K562 (cell line): ENCODE measurements around the gene TWSG1. TPM values are rescaled to one million over a fixed set of nuclear protein-coding genes. Genes with fewer than 3 reads are reported as not detected.

Experiments
- CREB3L1 ChIP-seq: fragments of 450-650 bp; IDR thresholded peaks from 2 replicates; pipeline ENCODE4 v1.6.1; 2014; ENCODE audit warnings: low read depth, mild to moderate bottlenecking, moderate library complexity, borderline replicate concordance
- GABPB2 ChIP-seq: fragments of 250-450 bp; sonication (Bioruptor Pico); conservative IDR thresholded peaks from 2 replicates; pipeline ENCODE4 v1.5.1; 2021; ENCODE audit warnings: mild to moderate bottlenecking
- JUND ChIP-seq, 2 experiments: IDR thresholded peaks; 2 replicates in 1 of 2; 3 replicates in 1 of 2; pipeline ENCODE4 v1.6.1; 2011; ENCODE audit warnings: borderline replicate concordance in 2 of 2, low read depth in 2 of 2, low read length in 2 of 2, improper control_type of control experiment in 1 of 2, missing biosample characterization in 1 of 2, missing genetic modification characterization in 1 of 2, missing genetic modification reagents in 1 of 2
- MBD2 ChIP-seq: sonication (generic); IDR thresholded peaks from 2 replicates; pipeline ENCODE4 v1.6.1; 2016; ENCODE audit warnings: low read depth, borderline replicate concordance
- MXI1 ChIP-seq: IDR thresholded peaks from 2 replicates; pipeline ENCODE4 v1.6.1; 2011; ENCODE audit warnings: low read depth, mild to moderate bottlenecking, improper control_type of control experiment, low read length
- TBP ChIP-seq: optimal IDR thresholded peaks from 2 replicates; pipeline ENCODE3; 2011; ENCODE audit warnings: low read depth, low read length, improper control_type of control experiment
- TRIM28 ChIP-seq: fragments of 450-650 bp; IDR thresholded peaks from 2 replicates; pipeline ENCODE4 v1.6.1; 2017
- ZBTB11 ChIP-seq, 3 experiments: fragments of 200-800 bp in 1 of 3; fragments of 250-450 bp in 1 of 3; fragments of 450-650 bp in 1 of 3; sonication (Bioruptor Pico) in 1 of 3; sonication (Bioruptor generic) in 1 of 3; formaldehyde crosslinking in 1 of 3; IDR thresholded peaks; 2 replicates each; pipeline versions ENCODE4 v1.6.1 to v1.8.0; 2016 to 2022; ENCODE audit warnings: mild to moderate bottlenecking in 2 of 3, missing genetic modification characterization in 2 of 3, missing compliant biosample characterization in 1 of 3, moderate library complexity in 1 of 3
- polyA plus RNA-seq, 8 experiments: library from polyadenylated mRNA; depleted of rRNA in 4 of 8; stranded (reverse) in 5 of 8; unstranded in 3 of 8; fragments of >200 nt; fragmentation: Nextera tagmentation in 2 of 8; fragmentation: Illumina TruSeq in 1 of 8; extraction: Ambion mirVana in 2 of 8; extraction: Trizol in 1 of 8; gene quantifications; 2 replicates each; pipeline versions ENCODE4 v1.2.1 to v1.2.3, GENCODE V29; 2011 to 2014; ENCODE audit warnings: inconsistent platforms in 1 of 8, missing spikeins in 1 of 8
- total RNA-seq, 7 experiments: library from RNA; depleted of rRNA in 6 of 7; stranded (reverse); fragments of >200 nt in 6 of 7; fragmentation: Illumina TruSeq in 2 of 7; extraction: Trizol in 2 of 7; gene quantifications; 2 replicates each; pipeline versions ENCODE4 v1.2.1 to v1.2.3, GENCODE V29; 2011 to 2021; ENCODE audit warnings: low replicate concordance in 1 of 7
- TF ChIP-seq, protein P1 (sequence below): fragments of 450-650 bp; IDR thresholded peaks from 2 replicates; pipeline ENCODE4 v1.6.1; 2016; ENCODE audit warnings: mild to moderate bottlenecking, moderate library complexity

The TWSG1 gene
- total and polyA plus RNA-seq, 9 of the 15 experiments (the other 6 are each of a cell fraction or from before 2014, with no cell fraction given): 10.4 to 37.2 (median 25.1) TPM

GRCh38 chr18:9403795-9404564 lies 69.4 kb downstream of the TWSG1 start (continued):
- TF ChIP-seq ZBTB11 (CRISPR knock-in tag; IDR thresholded peaks at IDR 0.05) (no peak), CREB3L1 (no peak), MBD2 (no peak), JUND (IDR thresholded peaks at IDR 0.05; ENCODE audit: borderline replicate concordance, low read depth, low read length) (peak; percentile 90), JUND (tag; IDR thresholded peaks at IDR 0.05; ENCODE audit: borderline replicate concordance, low read depth, low read length) (no peak; the same call in 2 of the 3 replicates), TRIM28 (0 out of 2 replicates have a peak, but pooled peaks have one; percentile 23), GABPB2 (CRISPR knock-in tag) (no peak), MXI1 (no peak), TBP (no peak)
- TF ChIP-seq, protein P1, sequence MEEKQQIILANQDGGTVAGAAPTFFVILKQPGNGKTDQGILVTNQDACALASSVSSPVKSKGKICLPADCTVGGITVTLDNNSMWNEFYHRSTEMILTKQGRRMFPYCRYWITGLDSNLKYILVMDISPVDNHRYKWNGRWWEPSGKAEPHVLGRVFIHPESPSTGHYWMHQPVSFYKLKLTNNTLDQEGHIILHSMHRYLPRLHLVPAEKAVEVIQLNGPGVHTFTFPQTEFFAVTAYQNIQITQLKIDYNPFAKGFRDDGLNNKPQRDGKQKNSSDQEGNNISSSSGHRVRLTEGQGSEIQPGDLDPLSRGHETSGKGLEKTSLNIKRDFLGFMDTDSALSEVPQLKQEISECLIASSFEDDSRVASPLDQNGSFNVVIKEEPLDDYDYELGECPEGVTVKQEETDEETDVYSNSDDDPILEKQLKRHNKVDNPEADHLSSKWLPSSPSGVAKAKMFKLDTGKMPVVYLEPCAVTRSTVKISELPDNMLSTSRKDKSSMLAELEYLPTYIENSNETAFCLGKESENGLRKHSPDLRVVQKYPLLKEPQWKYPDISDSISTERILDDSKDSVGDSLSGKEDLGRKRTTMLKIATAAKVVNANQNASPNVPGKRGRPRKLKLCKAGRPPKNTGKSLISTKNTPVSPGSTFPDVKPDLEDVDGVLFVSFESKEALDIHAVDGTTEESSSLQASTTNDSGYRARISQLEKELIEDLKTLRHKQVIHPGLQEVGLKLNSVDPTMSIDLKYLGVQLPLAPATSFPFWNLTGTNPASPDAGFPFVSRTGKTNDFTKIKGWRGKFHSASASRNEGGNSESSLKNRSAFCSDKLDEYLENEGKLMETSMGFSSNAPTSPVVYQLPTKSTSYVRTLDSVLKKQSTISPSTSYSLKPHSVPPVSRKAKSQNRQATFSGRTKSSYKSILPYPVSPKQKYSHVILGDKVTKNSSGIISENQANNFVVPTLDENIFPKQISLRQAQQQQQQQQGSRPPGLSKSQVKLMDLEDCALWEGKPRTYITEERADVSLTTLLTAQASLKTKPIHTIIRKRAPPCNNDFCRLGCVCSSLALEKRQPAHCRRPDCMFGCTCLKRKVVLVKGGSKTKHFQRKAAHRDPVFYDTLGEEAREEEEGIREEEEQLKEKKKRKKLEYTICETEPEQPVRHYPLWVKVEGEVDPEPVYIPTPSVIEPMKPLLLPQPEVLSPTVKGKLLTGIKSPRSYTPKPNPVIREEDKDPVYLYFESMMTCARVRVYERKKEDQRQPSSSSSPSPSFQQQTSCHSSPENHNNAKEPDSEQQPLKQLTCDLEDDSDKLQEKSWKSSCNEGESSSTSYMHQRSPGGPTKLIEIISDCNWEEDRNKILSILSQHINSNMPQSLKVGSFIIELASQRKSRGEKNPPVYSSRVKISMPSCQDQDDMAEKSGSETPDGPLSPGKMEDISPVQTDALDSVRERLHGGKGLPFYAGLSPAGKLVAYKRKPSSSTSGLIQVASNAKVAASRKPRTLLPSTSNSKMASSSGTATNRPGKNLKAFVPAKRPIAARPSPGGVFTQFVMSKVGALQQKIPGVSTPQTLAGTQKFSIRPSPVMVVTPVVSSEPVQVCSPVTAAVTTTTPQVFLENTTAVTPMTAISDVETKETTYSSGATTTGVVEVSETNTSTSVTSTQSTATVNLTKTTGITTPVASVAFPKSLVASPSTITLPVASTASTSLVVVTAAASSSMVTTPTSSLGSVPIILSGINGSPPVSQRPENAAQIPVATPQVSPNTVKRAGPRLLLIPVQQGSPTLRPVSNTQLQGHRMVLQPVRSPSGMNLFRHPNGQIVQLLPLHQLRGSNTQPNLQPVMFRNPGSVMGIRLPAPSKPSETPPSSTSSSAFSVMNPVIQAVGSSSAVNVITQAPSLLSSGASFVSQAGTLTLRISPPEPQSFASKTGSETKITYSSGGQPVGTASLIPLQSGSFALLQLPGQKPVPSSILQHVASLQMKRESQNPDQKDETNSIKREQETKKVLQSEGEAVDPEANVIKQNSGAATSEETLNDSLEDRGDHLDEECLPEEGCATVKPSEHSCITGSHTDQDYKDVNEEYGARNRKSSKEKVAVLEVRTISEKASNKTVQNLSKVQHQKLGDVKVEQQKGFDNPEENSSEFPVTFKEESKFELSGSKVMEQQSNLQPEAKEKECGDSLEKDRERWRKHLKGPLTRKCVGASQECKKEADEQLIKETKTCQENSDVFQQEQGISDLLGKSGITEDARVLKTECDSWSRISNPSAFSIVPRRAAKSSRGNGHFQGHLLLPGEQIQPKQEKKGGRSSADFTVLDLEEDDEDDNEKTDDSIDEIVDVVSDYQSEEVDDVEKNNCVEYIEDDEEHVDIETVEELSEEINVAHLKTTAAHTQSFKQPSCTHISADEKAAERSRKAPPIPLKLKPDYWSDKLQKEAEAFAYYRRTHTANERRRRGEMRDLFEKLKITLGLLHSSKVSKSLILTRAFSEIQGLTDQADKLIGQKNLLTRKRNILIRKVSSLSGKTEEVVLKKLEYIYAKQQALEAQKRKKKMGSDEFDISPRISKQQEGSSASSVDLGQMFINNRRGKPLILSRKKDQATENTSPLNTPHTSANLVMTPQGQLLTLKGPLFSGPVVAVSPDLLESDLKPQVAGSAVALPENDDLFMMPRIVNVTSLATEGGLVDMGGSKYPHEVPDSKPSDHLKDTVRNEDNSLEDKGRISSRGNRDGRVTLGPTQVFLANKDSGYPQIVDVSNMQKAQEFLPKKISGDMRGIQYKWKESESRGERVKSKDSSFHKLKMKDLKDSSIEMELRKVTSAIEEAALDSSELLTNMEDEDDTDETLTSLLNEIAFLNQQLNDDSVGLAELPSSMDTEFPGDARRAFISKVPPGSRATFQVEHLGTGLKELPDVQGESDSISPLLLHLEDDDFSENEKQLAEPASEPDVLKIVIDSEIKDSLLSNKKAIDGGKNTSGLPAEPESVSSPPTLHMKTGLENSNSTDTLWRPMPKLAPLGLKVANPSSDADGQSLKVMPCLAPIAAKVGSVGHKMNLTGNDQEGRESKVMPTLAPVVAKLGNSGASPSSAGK: no peak
